ENCODE data around the gene PICALM. TPM values are rescaled to one million over a fixed set of nuclear protein-coding genes. Genes with fewer than 3 reads are reported as not detected.
"Not testable (repeated sequence)": the region's sequence is repeated elsewhere in the genome, so short reads cannot be mapped to it uniquely, and the experiment has no call there.

The PICALM gene
- polyA plus RNA-seq, 1 experiment: 303 TPM

DNA sequence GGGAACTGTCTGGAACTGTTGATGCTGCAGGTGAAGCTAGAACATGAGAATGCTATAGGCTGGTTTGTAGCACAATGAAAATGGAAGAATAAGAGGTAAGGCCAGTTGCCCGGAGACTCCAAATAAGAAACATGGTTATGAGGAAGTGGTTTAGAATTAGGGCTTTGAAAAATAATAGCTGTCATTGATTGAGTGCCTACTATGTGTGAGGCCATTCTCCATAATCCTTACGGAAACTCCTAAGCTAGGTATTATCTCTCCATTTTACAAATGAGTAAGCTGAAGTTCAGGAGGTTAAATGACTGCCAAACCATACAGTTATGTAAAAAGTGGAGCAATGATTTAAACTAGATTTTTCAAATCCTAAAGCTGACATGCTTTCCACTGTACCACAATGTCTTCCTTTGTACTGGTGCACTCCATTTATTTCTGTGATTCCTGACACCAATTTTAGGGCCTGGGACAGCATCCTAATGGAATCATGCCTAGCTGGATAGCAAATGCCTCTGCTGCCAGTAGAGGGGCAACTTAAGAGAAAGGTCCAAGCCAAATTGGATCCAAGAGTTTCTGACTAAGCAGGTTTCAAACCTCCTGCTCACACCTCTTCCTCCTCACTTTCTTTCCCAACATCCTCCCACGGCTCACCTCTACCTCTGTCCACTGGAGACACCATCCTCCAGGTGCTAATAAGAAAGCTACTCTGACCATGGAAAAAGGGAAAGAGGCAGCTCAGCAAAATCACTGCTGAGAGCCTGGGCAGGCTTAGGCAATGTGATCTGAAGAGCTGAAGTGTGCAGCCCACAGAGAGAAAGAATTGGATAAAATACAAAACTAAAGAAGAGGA lies 46.9 kb upstream of the PICALM start:
- no peak for DNase-seq (ENCODE audit: low read depth, low spot score)
- POLR2A ChIA-PET: interaction anchor here (0.7 kb wide), 1 partner anchor 26 kb away, joined by 3 read pairs; no protein-coding TSS in a partner anchor

DNA sequence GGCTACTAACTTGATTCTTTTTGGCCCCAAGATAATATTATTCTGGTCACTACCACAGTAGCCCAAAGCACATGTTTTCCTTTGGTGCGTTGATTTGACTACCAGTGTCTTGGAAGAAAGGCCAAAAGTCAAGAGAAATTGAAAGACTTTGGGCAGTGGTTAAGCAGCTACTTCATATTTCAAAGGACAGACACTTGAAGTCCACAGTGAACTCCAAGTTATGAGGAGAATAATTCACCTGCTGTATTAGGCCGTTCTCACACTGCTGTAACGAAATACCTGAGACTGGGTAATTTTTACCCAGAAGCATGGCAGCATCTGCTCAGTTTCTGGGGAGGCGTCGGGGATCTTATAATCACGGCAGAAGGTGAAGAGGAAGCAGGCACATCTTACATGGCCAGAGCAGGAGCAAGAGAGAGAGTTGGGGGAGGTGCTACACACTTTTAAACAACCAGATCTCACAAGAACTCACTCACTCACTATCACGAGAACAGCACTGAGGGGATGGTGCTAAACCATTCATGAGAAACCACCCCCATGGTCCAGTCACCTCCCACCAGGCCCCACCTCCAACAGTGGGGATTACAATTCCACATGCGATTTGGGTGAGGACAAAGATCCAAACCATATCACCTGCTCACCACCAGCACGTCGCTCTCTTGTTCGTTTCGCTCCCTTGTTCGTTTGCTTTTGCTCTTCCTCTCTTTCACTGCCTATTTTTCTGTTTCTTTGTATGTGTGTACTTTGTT lies 40.2 kb upstream of the PICALM start:
- TF ChIP-seq, protein P1, sequence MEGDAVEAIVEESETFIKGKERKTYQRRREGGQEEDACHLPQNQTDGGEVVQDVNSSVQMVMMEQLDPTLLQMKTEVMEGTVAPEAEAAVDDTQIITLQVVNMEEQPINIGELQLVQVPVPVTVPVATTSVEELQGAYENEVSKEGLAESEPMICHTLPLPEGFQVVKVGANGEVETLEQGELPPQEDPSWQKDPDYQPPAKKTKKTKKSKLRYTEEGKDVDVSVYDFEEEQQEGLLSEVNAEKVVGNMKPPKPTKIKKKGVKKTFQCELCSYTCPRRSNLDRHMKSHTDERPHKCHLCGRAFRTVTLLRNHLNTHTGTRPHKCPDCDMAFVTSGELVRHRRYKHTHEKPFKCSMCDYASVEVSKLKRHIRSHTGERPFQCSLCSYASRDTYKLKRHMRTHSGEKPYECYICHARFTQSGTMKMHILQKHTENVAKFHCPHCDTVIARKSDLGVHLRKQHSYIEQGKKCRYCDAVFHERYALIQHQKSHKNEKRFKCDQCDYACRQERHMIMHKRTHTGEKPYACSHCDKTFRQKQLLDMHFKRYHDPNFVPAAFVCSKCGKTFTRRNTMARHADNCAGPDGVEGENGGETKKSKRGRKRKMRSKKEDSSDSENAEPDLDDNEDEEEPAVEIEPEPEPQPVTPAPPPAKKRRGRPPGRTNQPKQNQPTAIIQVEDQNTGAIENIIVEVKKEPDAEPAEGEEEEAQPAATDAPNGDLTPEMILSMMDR (IDR thresholded peaks at IDR 0.05; ENCODE audit: low read depth, low read length): no peak
- Histone ChIP-seq H3K27me3 (ENCODE audit: control insufficient read depth, insufficient read depth, low read length) (no peaks in the 10 kb centered on the region), H3K27ac (ENCODE audit: low read depth, low read length) (no peak overlapping the region), H3K9me3 (ENCODE audit: control insufficient read depth, insufficient read depth, low read length) (no peaks in the 10 kb centered on the region), H3K4me3 (ENCODE audit: low read depth, low read length) (no peak overlapping the region)
- POLR2A ChIA-PET: no interaction called here
- CTCF ChIA-PET: interaction anchor here (1.2 kb wide), 1 partner anchor 8 kb away, joined by 4 read pairs; no protein-coding TSS in a partner anchor
- no peak for DNase-seq (ENCODE audit: low read depth, low spot score)

More for the DNA sequence above, 46.9 kb upstream of the PICALM start:
- peak overlapping the region; percentile 80 for H3K27ac ChIP-seq (ENCODE audit: low read depth, low read length)
- H3K27me3 ChIP-seq (ENCODE audit: control insufficient read depth, insufficient read depth, low read length): no peaks in the 10 kb centered on the region
- CTCF ChIA-PET: interaction anchor here (0.6 to 1.5 kb wide), 3 partner anchors 25 to 78 kb away, joined by 3 to 4 read pairs (median 3); no protein-coding TSS in a partner anchor
- H3K9me3 ChIP-seq (ENCODE audit: control insufficient read depth, insufficient read depth, low read length): no peaks in the 10 kb centered on the region
- TF ChIP-seq, protein P1 (IDR thresholded peaks at IDR 0.05; ENCODE audit: low read depth, low read length): peak; percentile 14; the same call in 1 of the 2 replicates
- no peak overlapping the region for H3K4me3 ChIP-seq (ENCODE audit: low read depth, low read length)

DNA sequence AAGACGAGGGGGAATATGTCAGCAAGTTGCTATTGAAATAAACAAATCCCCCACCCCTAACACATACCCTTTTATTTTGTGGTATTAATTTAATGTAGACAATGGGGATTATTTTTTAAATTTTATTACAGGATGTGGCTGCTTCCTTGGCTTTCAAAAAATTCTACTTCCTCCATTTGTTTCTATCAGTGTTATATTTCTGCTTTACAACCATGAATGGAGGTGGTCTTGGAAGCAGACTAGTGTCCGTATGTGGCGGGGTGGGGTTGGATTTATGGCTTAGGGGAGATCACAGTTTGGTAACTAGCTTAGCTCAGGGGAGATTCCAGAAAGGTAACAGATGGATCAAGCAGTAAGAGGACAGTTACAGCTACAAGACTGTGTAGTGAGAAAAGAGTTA lies 39.3 kb upstream of the PICALM start:
- Histone ChIP-seq H3K27me3 (ENCODE audit: control insufficient read depth, insufficient read depth, low read length) (no peaks in the 10 kb centered on the region), H3K27ac (ENCODE audit: low read depth, low read length) (no peak overlapping the region), H3K9me3 (ENCODE audit: control insufficient read depth, insufficient read depth, low read length) (no peaks in the 10 kb centered on the region), H3K4me3 (ENCODE audit: low read depth, low read length) (no peak overlapping the region)
- TF ChIP-seq, protein P1 (IDR thresholded peaks at IDR 0.05; ENCODE audit: low read depth, low read length): no peak
- CTCF ChIA-PET: interaction anchor here (1.2 kb wide), 1 partner anchor 9 kb away, joined by 4 read pairs; no protein-coding TSS in a partner anchor
- POLR2A ChIA-PET: no interaction called here
- no peak for DNase-seq (ENCODE audit: low read depth, low spot score)

DNA sequence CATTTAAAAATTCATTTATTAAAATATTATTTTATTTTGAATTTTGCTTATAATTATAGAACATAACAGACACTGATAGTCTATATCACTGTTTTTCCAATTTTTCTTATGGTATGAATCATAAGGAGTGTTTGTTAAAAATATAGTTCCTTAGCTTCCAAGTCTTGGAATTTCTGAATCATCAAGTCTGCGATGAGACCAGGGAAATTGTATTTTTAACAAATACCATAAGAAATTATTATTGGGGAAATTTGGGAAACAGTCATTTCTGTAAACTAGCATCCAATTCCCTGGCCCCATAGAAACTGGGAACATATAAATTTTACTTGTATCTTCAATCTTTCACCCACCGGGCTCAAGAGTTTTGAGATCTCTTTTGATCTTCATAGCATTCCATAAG lies 38.0 kb upstream of the PICALM start:
- no peak overlapping the region for H3K27ac ChIP-seq (ENCODE audit: low read depth, low read length)
- no peaks in the 10 kb centered on the region for H3K27me3 ChIP-seq (ENCODE audit: control insufficient read depth, insufficient read depth, low read length)
- CTCF ChIA-PET: no interaction called here
- no peaks in the 10 kb centered on the region for H3K9me3 ChIP-seq (ENCODE audit: control insufficient read depth, insufficient read depth, low read length)
- H3K4me3 ChIP-seq (ENCODE audit: low read depth, low read length): no peak overlapping the region
- TF ChIP-seq, protein P1 (IDR thresholded peaks at IDR 0.05; ENCODE audit: low read depth, low read length): no peak
- no peak for DNase-seq (ENCODE audit: low read depth, low spot score)
- POLR2A ChIA-PET: no interaction called here

DNA sequence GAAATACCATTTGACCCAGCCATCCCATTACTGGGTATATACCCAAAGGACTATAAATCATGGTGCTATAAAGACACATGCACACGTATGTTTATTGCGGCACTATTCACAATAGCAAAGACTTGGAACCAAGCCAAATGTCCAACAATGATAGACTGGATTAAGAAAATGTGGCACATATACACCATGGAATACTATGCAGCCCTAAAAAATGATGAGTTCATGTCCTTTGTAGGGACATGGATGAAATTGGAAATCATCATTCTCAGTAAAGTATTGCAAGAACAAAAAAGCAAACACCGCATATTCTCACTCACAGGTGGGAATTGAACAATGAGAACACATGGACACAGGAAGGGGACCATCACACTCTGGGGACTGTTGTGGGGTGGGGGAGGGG lies 37.1 kb upstream of the PICALM start:
- H3K9me3 ChIP-seq (ENCODE audit: control insufficient read depth, insufficient read depth, low read length); CTCF ChIA-PET; POLR2A ChIA-PET; H3K27me3 ChIP-seq (ENCODE audit: control insufficient read depth, insufficient read depth, low read length); H3K4me3 ChIP-seq (ENCODE audit: low read depth, low read length); DNase-seq (ENCODE audit: low read depth, low spot score); H3K27ac ChIP-seq (ENCODE audit: low read depth, low read length): not testable (repeated sequence)

DNA sequence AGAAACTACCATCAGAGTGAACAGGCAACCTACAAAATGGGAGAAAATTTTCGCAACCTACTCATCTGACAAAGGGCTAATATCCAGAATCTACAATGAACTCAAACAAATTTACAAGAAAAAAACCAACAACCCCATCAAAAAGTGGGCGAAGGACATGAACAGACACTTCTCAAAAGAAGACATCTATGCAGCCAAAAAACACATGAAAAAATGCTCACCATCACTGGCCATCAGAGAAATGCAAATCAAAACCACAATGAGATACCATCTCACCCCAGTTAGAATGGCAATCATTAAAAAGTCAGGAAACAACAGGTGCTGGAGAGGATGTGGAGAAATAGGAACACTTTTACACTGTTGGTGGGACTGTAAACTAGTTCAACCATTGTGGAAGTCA lies 36.7 kb upstream of the PICALM start:
- DNase-seq (ENCODE audit: low read depth, low spot score); CTCF ChIA-PET; H3K27ac ChIP-seq (ENCODE audit: low read depth, low read length); POLR2A ChIA-PET; H3K27me3 ChIP-seq (ENCODE audit: control insufficient read depth, insufficient read depth, low read length); H3K4me3 ChIP-seq (ENCODE audit: low read depth, low read length); H3K9me3 ChIP-seq (ENCODE audit: control insufficient read depth, insufficient read depth, low read length): not testable (repeated sequence)

Measured in AG04450 (cell line).